NB4 (cell line): Measurements from ENCODE around the gene ZSCAN9.
A peak's percentile ranks its signal among the peaks of the same experiment; 100 is the strongest.

Source experiments
- DNase-seq: peaks from one replicate; pipeline ENCODE4 v3.0.0; 2010; ENCODE audit warnings: low read depth
- H3K4me3 ChIP-seq: one replicate; pipeline ENCODE4 v1.5.1; 2011; ENCODE audit warnings: mild to moderate bottlenecking, low read depth, low read length, moderate library complexity
- MYC ChIP-seq: IDR thresholded peaks from 2 replicates; pipeline ENCODE4 v1.6.1; 2011; ENCODE audit warnings: low read depth, low read length
- POLR2A ChIP-seq: IDR thresholded peaks from 2 replicates; pipeline ENCODE4 v1.6.1; 2011; ENCODE audit warnings: mild to moderate bottlenecking; ENCODE audit not compliant: insufficient read length; ENCODE audit errors: extremely low read depth
- TF ChIP-seq, protein P1 (sequence below): IDR thresholded peaks from one replicate; pipeline ENCODE4 v1.5.1; 2012; ENCODE audit warnings: low read depth, low read length
- TF ChIP-seq, protein P2 (sequence below): IDR thresholded peaks from 2 replicates; pipeline ENCODE4 v1.6.1; 2011; ENCODE audit warnings: low read depth, low read length

The ZSCAN9 gene

DNA sequence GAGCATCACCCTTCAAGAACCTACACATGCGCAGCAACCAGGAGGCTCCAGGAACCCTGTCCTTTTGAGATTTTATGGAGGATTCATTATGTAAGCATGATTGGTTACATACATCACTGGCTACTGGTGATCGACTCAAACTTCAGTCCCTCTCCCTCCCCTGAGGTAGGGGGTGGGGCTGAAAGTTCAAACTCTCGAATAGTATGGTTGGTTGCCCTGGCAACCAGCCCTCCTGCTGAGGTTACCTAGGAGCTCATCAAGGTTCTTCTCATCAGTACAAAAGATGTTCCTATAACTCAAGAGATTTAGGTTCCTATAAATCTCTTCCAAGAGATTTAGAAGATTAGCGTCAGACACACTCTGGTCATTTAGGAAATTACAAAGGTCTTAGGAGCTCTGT, 21.9 kb upstream of the ZSCAN9 start:
- no peak for TF ChIP-seq MYC
- TF ChIP-seq POLR2A = no peak
- TF ChIP-seq, protein P1, sequence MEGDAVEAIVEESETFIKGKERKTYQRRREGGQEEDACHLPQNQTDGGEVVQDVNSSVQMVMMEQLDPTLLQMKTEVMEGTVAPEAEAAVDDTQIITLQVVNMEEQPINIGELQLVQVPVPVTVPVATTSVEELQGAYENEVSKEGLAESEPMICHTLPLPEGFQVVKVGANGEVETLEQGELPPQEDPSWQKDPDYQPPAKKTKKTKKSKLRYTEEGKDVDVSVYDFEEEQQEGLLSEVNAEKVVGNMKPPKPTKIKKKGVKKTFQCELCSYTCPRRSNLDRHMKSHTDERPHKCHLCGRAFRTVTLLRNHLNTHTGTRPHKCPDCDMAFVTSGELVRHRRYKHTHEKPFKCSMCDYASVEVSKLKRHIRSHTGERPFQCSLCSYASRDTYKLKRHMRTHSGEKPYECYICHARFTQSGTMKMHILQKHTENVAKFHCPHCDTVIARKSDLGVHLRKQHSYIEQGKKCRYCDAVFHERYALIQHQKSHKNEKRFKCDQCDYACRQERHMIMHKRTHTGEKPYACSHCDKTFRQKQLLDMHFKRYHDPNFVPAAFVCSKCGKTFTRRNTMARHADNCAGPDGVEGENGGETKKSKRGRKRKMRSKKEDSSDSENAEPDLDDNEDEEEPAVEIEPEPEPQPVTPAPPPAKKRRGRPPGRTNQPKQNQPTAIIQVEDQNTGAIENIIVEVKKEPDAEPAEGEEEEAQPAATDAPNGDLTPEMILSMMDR = no peak
- TF ChIP-seq, protein P2, sequence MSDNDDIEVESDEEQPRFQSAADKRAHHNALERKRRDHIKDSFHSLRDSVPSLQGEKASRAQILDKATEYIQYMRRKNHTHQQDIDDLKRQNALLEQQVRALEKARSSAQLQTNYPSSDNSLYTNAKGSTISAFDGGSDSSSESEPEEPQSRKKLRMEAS = no peak
- DNase-seq = no peak
- no peak overlapping the region for H3K4me3 ChIP-seq

DNA sequence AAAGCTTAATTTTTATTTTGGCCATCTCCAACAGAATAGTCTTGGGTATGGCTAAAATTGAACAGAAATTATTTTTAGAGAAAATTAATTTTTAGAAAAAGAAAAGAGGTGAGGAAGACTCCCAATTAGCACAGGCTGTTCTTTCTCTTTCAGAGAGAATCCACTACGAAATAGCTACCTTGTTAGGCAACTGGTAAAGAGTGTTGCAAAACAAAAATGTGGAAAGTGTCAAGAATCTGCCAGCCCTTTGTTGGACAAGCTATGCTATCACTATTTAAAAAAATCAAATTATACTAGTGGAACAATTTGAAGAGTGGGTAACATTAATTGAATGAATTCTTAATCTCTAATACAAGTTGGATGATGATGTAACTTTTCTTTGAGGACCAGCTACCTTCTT, 19.2 kb upstream of the ZSCAN9 start:
- DNase-seq = no peak
- no peak overlapping the region for H3K4me3 ChIP-seq
- no peak for TF ChIP-seq MYC
- TF ChIP-seq, protein P2 = no peak
- TF ChIP-seq, protein P1 = no peak
- no peak for TF ChIP-seq POLR2A

DNA sequence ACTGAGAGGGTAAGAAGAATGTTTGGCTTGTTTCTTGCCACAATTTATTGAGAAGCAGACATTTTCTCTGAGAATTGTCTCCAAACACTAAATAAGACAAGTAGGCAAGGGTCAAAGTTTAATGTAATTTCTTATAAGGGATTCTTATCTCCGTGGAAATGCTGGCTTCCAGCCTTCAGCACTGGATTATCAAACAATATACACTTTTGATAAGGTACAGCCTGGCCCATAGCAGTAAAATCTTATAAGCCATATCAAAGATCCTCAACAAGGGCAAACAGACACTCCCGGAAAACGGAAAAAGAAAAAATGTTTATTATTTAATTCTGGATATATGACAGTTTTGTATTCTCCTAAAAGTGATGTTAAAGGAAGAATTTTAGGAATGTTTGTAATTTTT, 18.5 kb upstream of the ZSCAN9 start:
- no peak overlapping the region for H3K4me3 ChIP-seq
- no peak for TF ChIP-seq POLR2A
- TF ChIP-seq MYC = no peak
- TF ChIP-seq, protein P1 = no peak
- TF ChIP-seq, protein P2 = no peak
- DNase-seq = no peak

DNA sequence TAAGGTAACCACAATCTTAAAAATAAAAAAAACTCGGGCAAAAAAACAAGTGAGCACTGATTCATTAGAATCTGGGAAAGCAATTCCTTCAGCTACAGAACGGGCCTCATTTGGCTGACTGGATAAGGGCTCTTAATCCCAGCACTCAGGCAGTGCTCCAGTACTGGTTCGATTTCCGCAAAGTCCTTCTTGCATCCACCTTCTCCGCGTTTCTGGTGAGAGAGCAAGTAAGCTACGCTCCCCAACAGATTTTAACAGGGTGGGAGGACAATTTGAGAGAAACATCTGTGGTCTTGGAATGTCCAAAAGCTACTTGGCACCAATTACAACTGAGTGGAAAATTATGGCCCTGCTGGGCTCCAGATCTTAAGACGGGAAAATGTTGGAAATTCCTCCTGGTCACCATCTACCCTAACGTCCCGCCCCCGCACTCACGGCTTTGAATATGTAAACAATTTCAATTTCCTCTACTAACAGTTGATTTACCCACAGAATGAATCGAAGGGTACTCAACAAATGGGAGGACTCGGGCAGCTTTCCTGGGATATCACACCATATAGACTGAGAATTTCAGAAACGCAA, 18.1 kb upstream of the ZSCAN9 start:
- TF ChIP-seq, protein P1 = no peak
- no peak for TF ChIP-seq MYC
- TF ChIP-seq, protein P2 = no peak
- no peak for TF ChIP-seq POLR2A
- no peak for DNase-seq
- H3K4me3 ChIP-seq = peak overlapping the region; percentile 42

DNA sequence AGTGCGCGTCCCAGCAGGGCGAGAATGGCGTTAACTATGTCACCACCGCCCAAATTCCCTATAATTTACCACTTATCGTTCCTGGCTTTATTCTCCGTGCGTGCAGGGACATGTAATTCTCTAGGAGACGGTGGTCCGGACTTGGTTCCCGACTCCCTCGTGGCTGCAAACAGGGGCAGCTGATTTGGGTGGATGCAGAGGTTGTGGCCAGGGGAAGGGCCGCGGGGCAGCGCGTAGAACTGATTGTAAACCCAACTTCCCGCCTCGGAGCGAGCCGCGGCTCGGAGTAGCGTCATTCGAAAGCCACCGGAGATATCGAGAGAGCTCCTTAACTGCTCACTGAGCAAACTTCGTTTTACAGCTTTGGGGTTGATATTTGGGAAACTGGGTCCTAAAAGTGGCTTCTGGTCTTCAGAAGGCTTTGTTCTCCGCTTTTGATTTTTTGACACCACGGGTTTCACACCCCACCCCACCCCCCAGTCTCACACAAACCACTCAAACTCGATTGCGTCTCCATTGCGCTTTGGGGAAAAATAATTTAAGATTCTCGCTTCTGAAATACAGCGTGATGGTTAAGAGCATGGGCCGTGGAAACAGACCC, 17.5 kb upstream of the ZSCAN9 start:
- TF ChIP-seq MYC = no peak
- TF ChIP-seq, protein P1 = no peak
- TF ChIP-seq, protein P2 = no peak
- TF ChIP-seq POLR2A = no peak
- DNase-seq = peak; percentile 67
- peak overlapping the region; percentile 42 for H3K4me3 ChIP-seq
